ENCODE results near the gene ICAM2. TPM values are rescaled to one million over a fixed set of nuclear protein-coding genes. Genes with fewer than 3 reads are reported as not detected.

ICAM2 gene
- total RNA-seq, 4 donors from 2014 or later, result 39.7 to 82.4 (median 56.3) TPM

DNA sequence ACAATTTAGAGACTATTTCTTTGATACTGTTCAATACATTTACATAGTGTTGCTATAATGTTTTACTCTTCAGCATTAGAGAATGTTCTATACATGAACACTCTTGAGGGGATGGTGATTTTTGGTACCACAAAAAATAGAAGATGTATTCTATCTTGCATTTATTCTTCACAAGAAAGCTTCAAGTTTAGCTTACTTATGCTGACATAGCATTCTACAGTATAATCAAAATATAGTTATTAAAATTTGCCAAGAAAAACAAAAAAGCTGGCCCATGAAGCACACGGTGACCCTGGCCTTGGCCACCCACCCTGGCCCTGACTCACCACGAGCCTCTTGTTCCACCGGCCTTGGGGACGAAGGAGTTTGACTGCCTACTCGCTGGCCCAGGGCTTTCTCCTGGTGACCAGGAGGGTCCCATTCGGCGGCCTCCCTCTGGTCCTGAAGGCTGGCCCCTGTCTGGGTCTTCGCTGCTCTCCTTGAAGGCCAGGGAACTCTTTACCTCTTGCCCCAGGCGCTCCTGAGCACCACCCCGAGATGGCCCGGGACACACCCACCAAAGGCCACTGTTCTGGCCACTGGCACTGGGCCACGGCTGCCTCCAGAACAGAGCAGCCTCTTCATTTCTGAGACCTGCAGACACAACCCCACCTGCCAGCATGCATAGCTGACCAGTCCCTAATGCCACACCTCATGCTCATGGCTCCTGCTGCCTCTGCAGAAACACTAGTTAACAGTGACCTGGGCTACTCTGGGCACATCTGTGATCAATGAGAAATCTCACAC, 22.5 kb upstream of the ICAM2 start:
- no peaks in the 10 kb centered on the region for H3K9me3 ChIP-seq
- no peak overlapping the region for H3K4me3 ChIP-seq
- DNase-seq (no peak), ATAC-seq (no peak)
- no peaks in the 10 kb centered on the region for H3K4me1 ChIP-seq
- no peak for TF ChIP-seq POLR2A (IDR thresholded peaks at IDR 0.05)
- TF ChIP-seq, protein P1, sequence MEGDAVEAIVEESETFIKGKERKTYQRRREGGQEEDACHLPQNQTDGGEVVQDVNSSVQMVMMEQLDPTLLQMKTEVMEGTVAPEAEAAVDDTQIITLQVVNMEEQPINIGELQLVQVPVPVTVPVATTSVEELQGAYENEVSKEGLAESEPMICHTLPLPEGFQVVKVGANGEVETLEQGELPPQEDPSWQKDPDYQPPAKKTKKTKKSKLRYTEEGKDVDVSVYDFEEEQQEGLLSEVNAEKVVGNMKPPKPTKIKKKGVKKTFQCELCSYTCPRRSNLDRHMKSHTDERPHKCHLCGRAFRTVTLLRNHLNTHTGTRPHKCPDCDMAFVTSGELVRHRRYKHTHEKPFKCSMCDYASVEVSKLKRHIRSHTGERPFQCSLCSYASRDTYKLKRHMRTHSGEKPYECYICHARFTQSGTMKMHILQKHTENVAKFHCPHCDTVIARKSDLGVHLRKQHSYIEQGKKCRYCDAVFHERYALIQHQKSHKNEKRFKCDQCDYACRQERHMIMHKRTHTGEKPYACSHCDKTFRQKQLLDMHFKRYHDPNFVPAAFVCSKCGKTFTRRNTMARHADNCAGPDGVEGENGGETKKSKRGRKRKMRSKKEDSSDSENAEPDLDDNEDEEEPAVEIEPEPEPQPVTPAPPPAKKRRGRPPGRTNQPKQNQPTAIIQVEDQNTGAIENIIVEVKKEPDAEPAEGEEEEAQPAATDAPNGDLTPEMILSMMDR (IDR thresholded peaks at IDR 0.05 in 4 of 5, conservative IDR thresholded peaks at IDR 0.05 in 1 of 5), result no peak
- in situ Hi-C loops (cut with MboI; ENCODE audit: low sequenced_read_pairs in 4 of 4) (loop anchor here in 1 of 4 donors (25.0 kb wide), 1 partner anchor 244 kb away; no protein-coding TSS in a partner anchor), intact Hi-C loops (cut with DNase I; ENCODE audit: low total_unique reads) (no loop called here)
- H3K36me3 ChIP-seq, result peaks cover 0 to 46% of the 10 kb centered on the region in 2 donors
- no peaks in the 10 kb centered on the region for H3K27me3 ChIP-seq
- no peak overlapping the region for H3K27ac ChIP-seq

DNA sequence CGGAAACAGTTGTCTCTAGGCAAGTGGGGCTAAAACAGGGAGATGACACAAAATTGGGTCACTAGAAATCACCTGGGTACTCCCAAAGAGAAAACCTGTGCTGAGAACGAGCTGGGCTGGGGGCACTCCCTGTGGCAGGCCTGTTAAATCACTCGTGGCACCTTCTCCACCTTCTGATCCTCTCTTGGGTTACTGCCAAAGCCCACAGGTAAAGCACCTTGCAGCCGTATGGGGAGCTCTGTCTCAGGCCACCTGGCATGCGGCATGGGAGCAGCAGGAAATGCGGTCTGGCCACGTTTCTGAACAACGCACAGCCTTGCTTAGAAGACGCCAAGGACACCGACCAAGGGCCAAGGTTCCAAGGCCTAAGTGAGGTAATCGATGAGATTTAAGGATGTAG, 21.5 kb upstream of the ICAM2 start:
- ATAC-seq, result no peak
- Histone ChIP-seq H3K27ac (no peak overlapping the region), H3K9me3 (no peaks in the 10 kb centered on the region), H3K4me1 (no peaks in the 10 kb centered on the region), H3K27me3 (no peaks in the 10 kb centered on the region), H3K4me3 (no peak overlapping the region), H3K36me3 (peaks cover 0 to 36% of the 10 kb centered on the region in 2 donors)
- DNase-seq, result no peak
- in situ Hi-C loops (cut with MboI; ENCODE audit: low sequenced_read_pairs in 4 of 4) (loop anchor here in 1 of 4 donors (25.0 kb wide), 1 partner anchor 245 kb away; no protein-coding TSS in a partner anchor), intact Hi-C loops (cut with DNase I; ENCODE audit: low total_unique reads) (no loop called here)
- no peak for TF ChIP-seq POLR2A (IDR thresholded peaks at IDR 0.05)
- TF ChIP-seq, protein P1 (IDR thresholded peaks at IDR 0.05 in 4 of 5, conservative IDR thresholded peaks at IDR 0.05 in 1 of 5), result no peak

DNA sequence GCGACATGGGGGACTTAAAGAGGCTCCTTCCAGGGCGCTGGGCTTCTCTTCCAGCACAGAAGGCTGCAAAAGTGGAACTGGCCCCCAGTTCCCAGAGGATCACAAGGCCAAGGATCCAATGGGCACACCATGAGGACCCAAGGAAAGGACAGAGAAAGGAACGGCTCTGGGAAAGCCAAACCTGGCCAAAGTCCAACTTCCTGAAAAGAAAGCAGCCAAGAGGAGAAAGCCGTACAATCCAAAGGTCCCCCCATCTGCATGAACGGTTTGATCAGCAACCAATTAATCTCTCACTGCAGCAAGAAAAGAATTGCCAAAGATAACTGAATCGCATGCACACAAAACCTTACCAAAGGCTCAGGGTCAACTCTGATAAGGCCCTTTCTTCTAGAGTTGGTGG, 19.8 kb upstream of the ICAM2 start:
- no peak for ATAC-seq
- no peak overlapping the region for H3K4me3 ChIP-seq
- H3K27me3 ChIP-seq, result no peaks in the 10 kb centered on the region
- TF ChIP-seq, protein P1 (IDR thresholded peaks at IDR 0.05 in 4 of 5, conservative IDR thresholded peaks at IDR 0.05 in 1 of 5), result no peak
- no peak for TF ChIP-seq POLR2A (IDR thresholded peaks at IDR 0.05)
- no peak for DNase-seq
- H3K27ac ChIP-seq, result no peak overlapping the region
- intact Hi-C loops (cut with DNase I; ENCODE audit: low total_unique reads) (no loop called here), in situ Hi-C loops (cut with MboI; ENCODE audit: low sequenced_read_pairs in 4 of 4) (loop anchor here in 1 of 4 donors (25.0 kb wide), 1 partner anchor 247 kb away; no protein-coding TSS in a partner anchor)
- H3K4me1 ChIP-seq, result no peaks in the 10 kb centered on the region
- peaks cover 0 to 19% of the 10 kb centered on the region in 2 donors for H3K36me3 ChIP-seq
- H3K9me3 ChIP-seq, result no peaks in the 10 kb centered on the region

DNA sequence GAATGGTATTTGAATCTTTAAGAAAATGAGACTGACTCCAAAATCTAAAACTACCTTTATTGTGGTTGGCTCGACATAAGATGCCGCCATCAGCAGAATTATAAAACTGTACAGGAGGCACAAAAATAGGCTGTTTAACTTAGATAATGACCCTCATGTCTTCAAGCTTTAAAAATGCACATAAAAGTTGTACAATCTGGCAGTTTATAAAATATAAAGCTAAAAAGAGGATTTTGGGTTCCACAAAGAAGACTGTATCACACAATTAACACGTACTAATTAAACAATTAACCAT, 18.6 kb upstream of the ICAM2 start:
- no peak overlapping the region for H3K4me3 ChIP-seq
- H3K27me3 ChIP-seq, result no peaks in the 10 kb centered on the region
- DNase-seq (no peak), ATAC-seq (no peak)
- TF ChIP-seq POLR2A (IDR thresholded peaks at IDR 0.05), result no peak
- TF ChIP-seq, protein P1 (IDR thresholded peaks at IDR 0.05 in 4 of 5, conservative IDR thresholded peaks at IDR 0.05 in 1 of 5), result no peak
- intact Hi-C loops (cut with DNase I; ENCODE audit: low total_unique reads), result no loop called here
- H3K9me3 ChIP-seq, result no peaks in the 10 kb centered on the region
- in situ Hi-C loops (cut with MboI; ENCODE audit: low sequenced_read_pairs in 4 of 4), result loop anchor here in 2 of 4 donors (10.0 to 25.0 kb wide), 2 partner anchors 96 to 248 kb away; partner anchors contain the start of gene ERN1 (in 1 of the 2)
- no peaks in the 10 kb centered on the region for H3K4me1 ChIP-seq
- peaks cover 0 to 7% of the 10 kb centered on the region in 2 donors for H3K36me3 ChIP-seq
- H3K27ac ChIP-seq, result no peak overlapping the region
